ENCODE data around the gene RBM43.
"Not testable (repeated sequence)": the region's sequence is repeated elsewhere in the genome, so short reads cannot be mapped to it uniquely, and the experiment has no call there.

Gene RBM43

DNA sequence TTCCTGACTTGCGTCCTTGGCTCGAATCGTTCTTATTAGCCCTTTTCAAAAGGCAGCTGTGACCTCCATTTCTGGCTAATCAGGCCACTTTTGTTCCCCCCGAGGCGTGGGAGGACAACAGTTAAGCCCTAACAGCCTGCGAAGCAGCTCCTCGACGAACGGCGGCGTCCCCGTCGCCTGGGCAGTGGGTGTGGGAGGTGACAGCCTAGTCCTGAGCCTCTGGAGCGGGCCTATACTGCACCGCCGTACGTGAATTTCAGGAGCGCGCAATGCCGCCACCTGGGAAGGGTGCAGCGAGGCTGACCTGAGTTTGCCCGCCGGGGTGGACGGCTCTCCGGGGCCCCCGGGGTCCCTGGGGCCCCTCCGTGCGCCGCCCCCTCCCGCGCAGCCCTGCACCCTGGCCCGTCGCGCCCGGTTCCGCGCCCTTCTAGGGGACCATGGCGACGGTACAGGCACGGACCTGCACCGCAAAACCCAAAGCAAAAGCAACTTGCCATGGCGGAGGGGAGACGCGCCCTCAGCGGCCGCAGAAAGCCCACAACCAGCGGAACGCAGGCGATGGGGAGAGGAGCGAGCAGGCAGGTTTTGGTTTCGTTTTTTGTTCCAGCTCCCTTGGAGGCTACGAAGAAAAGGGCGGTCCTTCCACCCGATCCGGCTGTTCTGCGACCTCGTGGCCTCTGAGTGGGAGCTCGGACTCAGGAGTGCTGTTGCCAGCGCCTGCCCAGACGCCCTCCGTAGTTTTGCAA lies at the start of gene RBM43:
Gene RBM43 (minus strand): TSS at position 633 of the 746 bp plus-strand sequence. CDS start 136 bp downstream, at position 497.
- peak; percentile 56 to 76 (median 57) for DNase-seq (ENCODE audit: low read depth in 3 of 3)

DNA sequence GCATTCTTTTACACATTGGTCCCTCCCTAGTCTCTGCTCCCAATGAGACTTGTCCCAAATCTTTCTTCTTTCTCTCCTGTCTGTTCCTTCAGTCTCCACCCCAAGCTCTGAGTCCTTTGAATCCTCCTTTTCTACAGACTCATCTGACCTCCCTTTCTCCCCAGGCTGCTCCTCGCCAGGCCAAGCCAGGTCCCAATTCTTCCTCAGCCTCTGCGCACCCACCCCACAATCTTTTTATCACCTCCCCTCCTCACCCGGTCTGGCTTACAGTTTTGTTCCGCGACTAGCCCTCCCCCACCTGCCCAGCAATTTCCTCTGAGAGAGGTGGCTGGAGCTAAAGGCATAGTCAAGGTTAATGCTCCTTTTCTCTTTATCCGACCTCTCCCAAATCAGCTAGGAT lies 48.6 kb upstream of the RBM43 start:
- not testable (repeated sequence) for DNase-seq (ENCODE audit: low read depth in 3 of 3)

DNA sequence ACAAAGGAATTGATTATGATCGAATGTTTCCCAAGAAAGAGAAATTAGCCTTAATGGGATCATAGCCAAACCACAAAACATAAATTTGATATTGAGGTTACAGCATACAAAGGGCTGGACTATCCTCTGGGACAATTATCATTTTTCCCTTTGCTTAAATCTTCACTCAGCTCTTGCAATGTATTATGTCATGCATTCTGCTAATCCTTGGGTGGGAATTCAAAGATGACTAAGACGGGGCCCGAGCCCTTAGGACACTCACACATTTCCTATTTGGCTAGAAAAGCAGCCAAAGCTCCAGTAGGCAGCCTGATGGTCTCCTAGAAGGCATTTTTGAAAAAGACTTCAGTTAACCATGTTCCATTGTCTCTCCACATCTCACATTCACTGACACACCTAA lies 45.0 kb upstream of the RBM43 start:
- no peak for DNase-seq (ENCODE audit: low read depth in 3 of 3)

DNA sequence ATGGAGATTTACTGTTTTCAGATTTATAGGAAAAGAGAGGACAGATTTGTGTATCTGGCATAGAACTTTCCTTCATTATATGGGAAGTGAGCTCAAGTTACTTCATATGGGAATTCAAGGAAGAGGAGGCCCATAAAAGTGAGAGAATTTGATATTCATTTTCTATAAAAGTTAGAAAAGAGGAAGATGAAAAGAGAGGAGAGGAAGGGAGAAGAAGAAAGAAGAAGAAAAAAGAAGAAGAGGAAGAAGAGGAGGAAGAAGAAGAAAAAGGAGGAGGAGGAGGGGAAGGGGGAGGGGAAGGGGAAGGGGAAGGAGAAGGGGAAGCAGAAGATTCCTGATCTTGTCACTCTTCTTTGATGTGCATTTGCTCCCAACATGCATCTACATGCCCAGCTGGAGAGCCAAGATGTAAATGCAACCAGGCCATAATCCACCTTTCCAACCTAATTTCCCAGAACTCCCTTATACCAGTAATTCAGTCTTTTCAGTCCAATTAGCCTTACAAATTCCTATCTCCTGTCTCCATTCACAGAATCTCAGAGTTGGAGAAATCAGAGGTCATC lies 43.5 kb upstream of the RBM43 start:
- no peak for DNase-seq (ENCODE audit: low read depth in 3 of 3)

DNA sequence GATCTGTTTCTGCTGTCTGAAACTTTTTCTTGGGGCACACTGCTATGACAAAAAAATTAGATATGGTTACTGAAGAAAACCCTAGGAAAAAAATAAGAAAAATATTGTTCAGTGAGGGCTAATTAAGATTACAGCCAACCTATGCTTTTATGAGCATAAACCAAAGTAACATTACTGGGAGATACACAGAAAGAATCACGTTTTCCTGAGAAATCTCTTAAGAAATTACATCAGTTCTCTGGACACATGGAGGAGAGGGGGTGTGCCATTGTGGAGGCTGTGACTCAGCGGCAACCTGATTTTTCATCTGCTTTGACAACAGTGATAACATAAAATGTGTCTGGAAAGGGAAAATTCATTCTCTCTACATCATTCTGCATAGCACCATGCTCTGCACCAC lies 41.2 kb upstream of the RBM43 start:
- no peak for DNase-seq (ENCODE audit: low read depth in 3 of 3)

DNA sequence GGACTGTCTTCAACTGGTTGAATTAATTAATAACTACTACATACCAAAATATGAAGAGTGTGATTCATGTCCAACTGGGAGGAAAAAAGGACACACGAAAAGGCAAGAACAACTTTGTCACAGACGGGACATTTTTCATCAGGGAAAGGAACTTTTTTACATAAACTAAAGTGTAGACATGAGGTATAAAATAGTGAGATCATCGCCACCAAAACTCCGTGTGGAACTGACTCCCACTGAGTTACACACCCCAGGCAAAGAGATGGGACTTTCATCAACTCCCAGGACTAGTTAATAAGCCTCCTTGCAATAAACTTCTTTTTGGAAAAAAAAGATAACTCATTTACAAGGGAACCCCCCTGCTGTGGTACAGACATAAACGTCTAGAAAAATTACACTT lies 40.7 kb upstream of the RBM43 start:
- no peak for DNase-seq (ENCODE audit: low read depth in 3 of 3)

DNA sequence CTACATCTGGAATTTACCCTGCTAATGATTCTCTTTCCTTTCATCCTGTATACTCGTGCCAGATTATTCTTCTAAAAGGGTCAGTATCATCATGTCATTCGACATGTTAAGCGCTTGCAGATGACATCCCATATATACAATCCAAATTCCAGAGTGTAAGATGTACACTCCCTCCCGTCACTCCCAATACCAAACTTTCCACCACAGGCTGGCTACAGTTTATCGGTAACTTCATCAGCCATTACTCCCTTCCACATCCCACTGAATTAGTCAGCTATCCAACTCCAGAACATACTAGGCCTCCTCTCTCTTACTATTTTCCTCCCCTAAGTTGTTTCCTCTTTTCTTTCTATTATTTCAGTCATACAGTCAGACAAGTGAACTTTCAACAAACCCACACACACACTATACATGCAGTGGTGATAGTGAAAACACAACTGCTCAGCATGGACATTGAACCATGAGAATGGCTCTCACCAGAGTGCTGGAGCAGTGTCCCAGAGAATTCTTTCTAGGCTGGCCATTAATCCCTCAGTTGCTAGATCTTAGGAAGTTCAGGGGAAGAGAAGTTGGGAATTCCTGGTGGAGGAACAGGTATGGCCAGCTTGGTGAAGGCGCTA lies 38.4 kb upstream of the RBM43 start:
- no peak for DNase-seq (ENCODE audit: low read depth in 3 of 3)

DNA sequence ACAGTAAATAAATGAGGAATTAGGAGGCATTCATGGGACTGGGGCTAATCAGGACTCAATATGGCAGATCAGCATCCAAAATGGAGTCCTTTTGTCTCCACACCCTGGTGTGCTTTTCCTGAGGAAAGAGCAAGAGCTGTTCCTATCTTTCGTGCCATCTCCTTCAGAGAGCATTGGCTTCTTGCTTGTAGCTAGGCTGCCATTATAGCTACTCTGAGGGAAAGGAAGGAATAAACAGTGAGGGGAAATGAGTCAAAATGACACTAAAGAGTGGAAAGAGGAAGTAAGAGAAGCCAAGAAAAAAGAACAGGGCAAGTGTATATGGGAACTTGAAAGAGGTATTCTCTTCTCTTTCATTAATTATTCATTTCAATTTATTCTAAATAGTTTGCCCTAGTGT lies 36.2 kb upstream of the RBM43 start:
- DNase-seq (ENCODE audit: low read depth in 3 of 3) = no peak

DNA sequence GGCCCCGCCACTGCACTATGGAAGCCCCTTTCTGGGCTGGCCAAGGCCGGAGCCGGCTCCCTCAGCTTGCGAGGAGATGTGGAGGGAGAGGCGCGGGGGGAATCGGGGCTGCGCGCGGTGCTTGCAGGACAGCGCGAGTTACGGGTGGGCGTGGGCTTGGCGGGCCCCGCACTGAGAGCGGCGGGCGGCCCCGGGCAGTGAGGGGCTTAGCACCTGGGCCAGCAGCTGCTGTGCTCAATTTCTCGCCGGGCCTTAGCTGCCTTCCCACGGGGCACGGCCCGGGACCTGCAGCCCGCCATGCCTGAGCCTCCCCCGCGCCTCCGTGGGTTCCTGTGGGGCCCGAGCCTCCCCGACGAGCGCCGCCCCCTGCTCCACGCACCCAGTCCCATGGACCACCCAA lies 34.3 kb upstream of the RBM43 start:
- DNase-seq (ENCODE audit: low read depth in 3 of 3) = not testable (repeated sequence)

DNA sequence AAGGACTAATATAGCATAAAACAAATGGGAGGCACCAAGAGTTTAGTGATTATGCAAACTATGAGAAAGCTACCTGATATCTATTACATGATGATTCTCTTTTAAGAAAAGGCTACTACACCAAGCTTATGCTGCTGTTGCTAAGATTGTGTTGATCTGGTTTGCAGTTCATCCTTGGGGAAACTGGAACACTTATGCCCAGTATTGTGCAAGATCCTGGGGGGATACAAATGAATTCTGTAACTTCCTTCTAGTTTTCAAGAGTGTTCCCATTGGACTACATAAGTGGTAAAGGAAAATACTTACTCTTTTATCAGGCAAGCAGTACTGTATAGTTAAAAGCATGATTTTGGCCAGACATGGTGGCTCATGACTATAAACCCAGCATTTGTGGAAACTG lies 30.9 kb upstream of the RBM43 start:
- DNase-seq (ENCODE audit: low read depth in 3 of 3) = no peak

DNA sequence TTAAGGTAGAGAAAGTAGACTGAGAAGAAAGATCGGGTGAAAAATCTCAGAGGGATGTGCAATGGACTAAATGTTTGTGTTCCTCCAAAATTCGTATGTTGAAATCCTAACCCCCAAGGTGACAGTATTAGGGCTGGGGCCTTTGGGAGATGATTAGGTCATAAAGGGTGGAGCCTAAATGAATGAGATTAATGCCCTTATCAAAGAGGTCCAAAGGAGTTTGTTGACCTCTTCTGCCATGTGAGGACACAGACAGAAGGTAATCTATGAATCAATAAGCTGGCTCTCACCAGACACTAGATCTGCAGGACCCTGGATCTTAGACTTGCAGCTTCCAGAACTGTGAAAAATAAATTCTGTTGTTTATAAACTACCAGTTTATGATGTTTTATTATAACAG lies 30.5 kb upstream of the RBM43 start:
- no peak for DNase-seq (ENCODE audit: low read depth in 3 of 3)

DNA sequence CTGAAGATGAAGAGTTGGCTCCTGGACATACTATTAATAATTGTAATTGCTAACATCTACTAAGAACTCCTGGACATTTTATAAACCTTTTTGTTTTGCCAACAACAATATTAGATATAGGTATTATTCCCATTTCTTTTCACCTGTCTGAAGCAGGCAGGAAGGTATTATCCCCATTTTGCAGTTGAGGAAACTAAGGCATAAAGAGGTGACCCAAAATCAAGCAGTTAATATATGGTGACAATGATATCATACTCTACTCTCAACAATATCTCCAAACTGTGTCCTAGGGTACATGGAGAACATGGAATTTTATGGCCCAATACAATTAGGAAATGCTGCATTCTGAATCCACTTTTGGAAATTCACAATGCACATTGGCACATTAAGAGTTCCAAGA lies 29.6 kb upstream of the RBM43 start:
- no peak for DNase-seq (ENCODE audit: low read depth in 3 of 3)

DNA sequence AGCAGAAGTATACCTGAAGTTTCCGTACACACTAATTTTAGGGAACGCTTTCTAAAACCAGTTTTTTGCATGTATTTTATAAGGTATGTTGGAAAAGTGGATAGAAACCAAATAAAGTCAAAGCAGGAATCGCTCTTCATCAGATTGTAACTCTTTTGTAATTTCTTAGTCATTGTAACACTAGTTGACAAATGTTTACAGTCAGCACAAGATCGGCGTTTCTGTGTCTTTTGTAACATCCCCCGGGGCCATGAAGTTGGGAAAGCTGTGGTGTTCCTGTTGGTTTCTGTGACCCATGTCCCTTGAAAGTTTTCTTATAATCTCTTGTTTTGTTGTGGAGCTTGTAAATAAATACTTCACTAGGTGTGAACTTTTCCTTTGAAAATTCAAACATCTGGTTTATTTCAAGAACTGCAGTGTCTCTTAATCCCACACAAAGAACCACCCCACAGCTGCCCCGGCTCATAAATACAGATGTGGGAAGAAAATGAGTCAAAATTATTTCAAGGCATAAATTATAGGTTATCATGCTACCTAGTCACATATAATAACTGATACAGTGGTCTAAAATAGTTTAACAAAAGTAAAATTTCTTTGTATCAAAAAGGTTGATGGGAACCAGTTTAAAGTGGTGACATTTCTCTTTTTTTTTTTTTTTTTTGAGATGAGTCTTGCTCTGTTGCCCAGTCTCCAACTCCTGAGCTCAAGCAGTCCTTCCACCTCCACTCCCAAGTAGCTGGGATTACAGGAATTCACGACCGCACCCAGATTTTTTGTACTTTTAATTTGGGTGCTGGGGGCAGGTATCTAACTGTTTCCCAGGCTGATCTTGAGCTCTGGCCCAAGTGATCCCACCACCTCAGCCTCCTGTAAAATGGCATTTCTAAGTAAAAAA lies 28.6 kb upstream of the RBM43 start:
- DNase-seq (ENCODE audit: low read depth in 3 of 3) = no peak

DNA sequence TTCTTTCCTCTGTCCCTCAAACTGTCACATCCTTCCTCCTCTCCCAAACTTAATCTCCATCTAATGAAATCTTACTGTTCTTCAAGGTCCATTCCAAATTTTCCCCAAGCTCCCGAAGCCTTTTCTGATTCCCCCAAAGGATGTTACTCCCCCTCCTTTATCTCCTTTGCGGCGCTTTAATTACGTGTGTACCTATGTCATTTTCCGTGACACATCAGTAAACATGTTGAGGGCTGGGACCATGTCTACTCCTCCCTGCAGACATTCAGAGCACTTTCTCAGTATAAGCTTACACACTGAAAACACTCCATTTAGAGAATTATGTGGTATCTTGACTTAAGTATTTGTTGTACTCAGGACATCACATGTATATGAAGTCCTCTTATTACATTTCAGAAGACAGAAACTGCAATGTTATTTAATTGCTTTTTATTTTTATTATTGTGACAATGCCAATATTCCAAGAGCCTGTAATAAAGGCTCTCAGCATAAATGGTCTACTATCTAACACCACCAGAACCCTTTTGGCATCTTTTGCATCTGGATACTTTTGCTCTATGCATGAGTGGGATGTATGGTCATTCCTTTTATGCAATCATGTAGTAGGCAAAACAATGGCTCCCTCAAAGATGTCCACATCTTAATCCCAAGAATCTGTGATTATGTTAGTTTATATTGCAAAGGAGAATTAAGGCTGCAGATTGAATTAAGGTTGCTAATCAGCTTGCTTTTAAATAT lies 26.0 kb upstream of the RBM43 start:
- no peak for DNase-seq (ENCODE audit: low read depth in 3 of 3)

DNA sequence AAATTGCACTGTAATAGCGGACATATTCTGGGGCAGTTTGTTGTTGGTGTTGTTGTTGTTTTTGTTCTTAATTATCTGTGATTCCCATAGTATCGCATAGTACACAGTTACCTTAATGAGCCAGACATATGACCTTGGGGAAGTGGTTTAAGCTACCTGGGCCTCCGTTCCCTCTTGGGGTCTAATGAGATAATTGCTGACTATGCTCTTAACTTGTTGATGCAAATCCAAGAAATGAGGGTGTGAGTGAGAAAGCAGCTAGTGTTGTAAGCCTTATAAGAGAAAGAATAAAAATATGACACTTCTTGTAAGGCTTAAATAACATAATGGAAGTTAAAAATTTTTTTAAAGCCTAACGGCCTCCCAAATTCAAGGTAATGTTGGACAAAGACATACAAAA lies 20.7 kb upstream of the RBM43 start:
- no peak for DNase-seq (ENCODE audit: low read depth in 3 of 3)

DNA sequence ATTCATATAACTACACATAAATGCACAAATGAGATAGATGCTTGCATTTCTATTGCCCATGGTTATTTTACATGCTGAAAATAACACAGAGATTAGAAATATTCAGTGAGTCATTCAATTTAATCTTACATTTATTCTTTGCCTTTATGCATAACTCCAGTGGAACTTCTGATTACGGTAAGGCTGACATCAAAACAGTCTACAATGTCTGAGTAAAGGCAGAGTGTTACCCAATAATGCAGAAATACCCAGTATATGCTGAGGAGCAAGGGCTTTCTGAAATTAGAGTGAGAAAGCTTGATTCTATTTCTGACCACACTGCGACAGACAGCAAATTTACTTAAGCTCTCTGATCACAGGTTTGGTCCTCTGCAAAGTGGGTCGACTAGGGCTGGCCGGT lies 18.6 kb upstream of the RBM43 start:
- no peak for DNase-seq (ENCODE audit: low read depth in 3 of 3)

DNA sequence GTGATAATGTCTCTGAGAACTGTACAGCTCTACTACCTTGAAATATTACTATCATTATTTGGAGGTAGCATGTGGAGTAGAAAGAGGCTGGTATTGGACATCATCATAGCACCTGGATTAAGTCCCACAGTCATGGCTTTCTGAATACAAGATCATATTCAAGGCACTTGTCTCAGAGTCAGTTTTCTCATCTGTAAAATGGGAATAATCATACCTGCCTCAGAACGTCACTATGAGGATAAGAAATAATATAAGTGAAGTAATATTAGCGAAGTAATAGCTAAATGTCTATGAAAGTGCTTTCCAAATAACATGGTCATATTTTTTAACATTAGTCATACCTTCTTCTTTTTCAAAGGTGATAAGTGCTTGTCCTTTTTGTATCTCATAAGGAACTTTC lies 16.8 kb upstream of the RBM43 start:
- no peak for DNase-seq (ENCODE audit: low read depth in 3 of 3)

DNA sequence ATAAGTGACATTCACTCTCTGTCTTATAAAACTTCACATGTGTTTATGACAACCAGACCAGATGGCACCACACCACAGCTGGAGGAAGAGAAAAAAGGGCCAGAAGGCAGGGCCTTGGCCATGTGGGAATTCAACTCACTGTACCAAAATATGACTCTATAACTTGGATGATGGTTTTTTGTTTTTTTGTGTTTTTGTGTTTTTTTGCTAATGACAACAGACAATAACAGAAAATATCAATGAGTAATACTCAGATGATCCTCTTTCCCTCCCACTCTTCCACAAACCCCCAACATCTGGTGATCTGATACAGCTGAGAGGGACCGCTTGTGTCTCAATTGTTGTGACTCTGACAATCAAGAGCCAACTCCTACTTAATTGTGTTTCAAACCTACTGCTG lies 15.4 kb upstream of the RBM43 start:
- DNase-seq (ENCODE audit: low read depth in 3 of 3) = no peak

DNA sequence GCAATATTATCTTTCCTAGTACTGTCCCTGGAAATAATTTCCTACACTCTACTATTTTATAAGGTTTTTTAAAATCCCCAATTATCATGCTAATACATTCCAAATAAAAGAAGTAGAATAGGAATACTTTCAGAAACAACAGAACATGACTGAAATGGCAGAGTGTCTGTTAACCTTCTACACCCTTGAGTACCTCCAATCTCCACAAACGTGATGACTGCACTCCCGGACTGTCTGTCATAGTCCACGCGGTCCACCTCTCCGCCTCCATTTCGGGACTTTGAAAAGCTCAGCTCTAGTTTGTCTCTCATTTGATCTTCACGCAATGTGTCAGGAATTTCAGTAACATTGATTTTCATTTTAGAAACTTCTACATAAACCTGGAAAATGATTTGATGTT lies 13.6 kb upstream of the RBM43 start:
- DNase-seq (ENCODE audit: low read depth in 3 of 3) = no peak

DNA sequence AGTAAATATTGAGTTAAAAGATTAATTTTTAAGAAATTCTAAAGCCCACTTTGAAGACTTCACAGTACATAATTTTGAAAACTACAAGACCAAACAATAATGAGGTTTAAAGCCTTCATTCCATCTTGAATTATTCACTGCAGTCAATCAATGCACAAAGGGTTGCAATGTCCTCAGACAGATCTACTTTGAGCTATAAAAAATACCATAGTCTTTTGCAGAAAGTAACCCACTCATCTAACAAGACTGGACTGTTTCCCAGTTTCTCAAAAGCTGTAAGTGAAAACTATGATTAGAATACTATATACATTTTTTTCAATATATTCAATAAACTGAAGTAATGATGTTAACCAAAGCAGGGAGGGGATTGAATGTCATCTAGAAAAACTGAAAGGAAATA lies 10.2 kb upstream of the RBM43 start:
- DNase-seq (ENCODE audit: low read depth in 3 of 3) = no peak

DNA sequence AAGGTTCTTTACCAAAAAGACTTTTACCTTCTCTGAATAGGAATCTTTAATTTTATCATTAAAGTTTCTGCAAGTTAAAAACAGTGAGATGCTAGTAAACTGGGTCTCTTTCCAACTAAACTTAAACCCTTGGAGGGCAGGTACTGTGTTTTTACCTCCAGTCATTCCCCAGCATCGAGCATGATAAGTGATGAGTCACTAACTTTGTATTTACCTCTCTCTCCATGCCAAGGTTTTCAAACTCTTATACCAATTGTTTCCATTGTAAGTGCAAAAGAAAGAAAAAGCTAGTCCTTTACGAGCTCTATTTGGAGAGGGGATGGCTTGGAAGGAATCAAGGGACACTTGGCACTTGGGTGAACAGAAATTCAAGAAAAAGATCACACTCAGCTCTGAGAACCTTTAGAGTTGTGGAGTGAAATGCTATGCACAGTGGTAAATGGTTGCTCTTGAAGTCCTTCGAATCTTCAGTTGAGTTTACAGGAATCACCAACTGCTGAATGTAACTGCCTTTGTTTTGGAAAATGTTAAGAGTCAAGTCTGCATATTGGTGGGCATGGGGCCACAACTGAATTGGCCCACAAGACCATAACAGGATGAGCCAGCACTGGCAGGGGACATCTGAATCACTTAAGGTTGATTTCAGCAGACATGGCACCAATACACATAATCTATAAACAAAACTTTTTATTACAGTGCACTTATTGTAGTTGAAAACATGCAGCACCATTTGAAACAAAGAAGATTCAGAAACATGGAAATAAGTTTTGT lies 8.3 kb upstream of the RBM43 start:
- no peak for DNase-seq (ENCODE audit: low read depth in 3 of 3)

All from stimulated activated CD4-positive, alpha-beta T cell treated with anti-CD3 and anti-CD28 coated beads, TNF-alpha, amount 100 ng/mL, for 24 hours (primary cell).